Activated CD4-positive, alpha-beta T cell treated with anti-CD3 and anti-CD28 coated beads for 48 hours (primary cell): ENCODE measurements around the gene STUB1.
A peak's percentile ranks its signal among the peaks of the same experiment; 100 is the strongest.

Experiments used
- DNase-seq: peaks from one replicate; pipeline ENCODE4 v3.0.0-alpha.2; 2020

The STUB1 gene

GRCh38 chr16:645852-646678 is 34.1 kb upstream of the STUB1 start:
- DNase-seq, result no peak

- no peak for DNase-seq
Observed at GRCh38 chr16:646679-647172, 33.5 kb upstream of the STUB1 start.

GRCh38 chr16:647173-647902 is 32.9 kb upstream of the STUB1 start:
- no peak for DNase-seq

- DNase-seq, result peak; percentile 72
Observed at GRCh38 chr16:648071-648780, 32.0 kb upstream of the STUB1 start.

- DNase-seq, result peak; percentile 96
Observed at GRCh38 chr16:648781-649589, 31.2 kb upstream of the STUB1 start, which contains the start of gene WDR90. WDR90 (plus strand) TSS chr16:649365; CDS start chr16:649417, 52 bp downstream.

- peak; percentile 42 for DNase-seq
Observed at GRCh38 chr16:649631-650030, 30.6 kb upstream of the STUB1 start.

- no peak for DNase-seq
Observed at GRCh38 chr16:651844-652243, 28.4 kb upstream of the STUB1 start.

GRCh38 chr16:652454-653305 is 27.5 kb upstream of the STUB1 start:
- no peak for DNase-seq

GRCh38 chr16:654034-654433 is 26.2 kb upstream of the STUB1 start:
- no peak for DNase-seq

- DNase-seq, result no peak
Observed at GRCh38 chr16:657487-657886, 22.7 kb upstream of the STUB1 start.

GRCh38 chr16:658679-659571 is 21.3 kb upstream of the STUB1 start:
- DNase-seq, result no peak

GRCh38 chr16:659618-660017 is 20.6 kb upstream of the STUB1 start:
- DNase-seq, result no peak

- DNase-seq, result no peak
Observed at GRCh38 chr16:660132-660458, 20.1 kb upstream of the STUB1 start.

- peak; percentile 81 for DNase-seq
Observed at GRCh38 chr16:660459-661183, 19.6 kb upstream of the STUB1 start.

- no peak for DNase-seq
Observed at GRCh38 chr16:661184-661821, 18.9 kb upstream of the STUB1 start.

GRCh38 chr16:662095-662494 is 18.1 kb upstream of the STUB1 start:
- no peak for DNase-seq

GRCh38 chr16:662597-662996 is 17.6 kb upstream of the STUB1 start:
- no peak for DNase-seq

- no peak for DNase-seq
Observed at GRCh38 chr16:666572-666971, 13.6 kb upstream of the STUB1 start.

GRCh38 chr16:667113-667779 is 13.0 kb upstream of the STUB1 start:
- DNase-seq, result no peak
